ENCODE measurements around the gene GINS2. TPM values are rescaled to one million over a fixed set of nuclear protein-coding genes. Genes with fewer than 3 reads are reported as not detected.

GINS2 gene
- total RNA-seq, 4 donors from 2014 or later = 1.00 to 4.4 (median 1.2) TPM; not detected in 1

- H3K27me3 ChIP-seq = peaks cover 8% of the 10 kb centered on the region
- no peak for DNase-seq
- H3K36me3 ChIP-seq = no peaks in the 10 kb centered on the region
- TF ChIP-seq POLR2AphosphoS5 (IDR thresholded peaks at IDR 0.05) (no peak), POLR2A (IDR thresholded peaks at IDR 0.05) (no peak), EP300 (IDR thresholded peaks at IDR 0.05; ENCODE audit: low read depth) (no peak)
- TF ChIP-seq, protein P1, sequence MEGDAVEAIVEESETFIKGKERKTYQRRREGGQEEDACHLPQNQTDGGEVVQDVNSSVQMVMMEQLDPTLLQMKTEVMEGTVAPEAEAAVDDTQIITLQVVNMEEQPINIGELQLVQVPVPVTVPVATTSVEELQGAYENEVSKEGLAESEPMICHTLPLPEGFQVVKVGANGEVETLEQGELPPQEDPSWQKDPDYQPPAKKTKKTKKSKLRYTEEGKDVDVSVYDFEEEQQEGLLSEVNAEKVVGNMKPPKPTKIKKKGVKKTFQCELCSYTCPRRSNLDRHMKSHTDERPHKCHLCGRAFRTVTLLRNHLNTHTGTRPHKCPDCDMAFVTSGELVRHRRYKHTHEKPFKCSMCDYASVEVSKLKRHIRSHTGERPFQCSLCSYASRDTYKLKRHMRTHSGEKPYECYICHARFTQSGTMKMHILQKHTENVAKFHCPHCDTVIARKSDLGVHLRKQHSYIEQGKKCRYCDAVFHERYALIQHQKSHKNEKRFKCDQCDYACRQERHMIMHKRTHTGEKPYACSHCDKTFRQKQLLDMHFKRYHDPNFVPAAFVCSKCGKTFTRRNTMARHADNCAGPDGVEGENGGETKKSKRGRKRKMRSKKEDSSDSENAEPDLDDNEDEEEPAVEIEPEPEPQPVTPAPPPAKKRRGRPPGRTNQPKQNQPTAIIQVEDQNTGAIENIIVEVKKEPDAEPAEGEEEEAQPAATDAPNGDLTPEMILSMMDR (IDR thresholded peaks at IDR 0.05) = no peak
- H3K4me3 ChIP-seq = no peak overlapping the region
- 38 to 75% methylated on average over 4 to 7 of the region's 7 CpGs for WGBS, 2 donors (ENCODE audit: low coverage in 1 of 2)
- no peak overlapping the region for H3K27ac ChIP-seq
- intact Hi-C loops (cut with DNase I; ENCODE audit: low total_unique reads) = no loop called here
- in situ Hi-C loops (cut with MboI; ENCODE audit: low pct_ligation_motif_present in 1 of 4, low pct_unique_long_range_greater_than_20kb in 1 of 4, low sequenced_read_pairs in 3 of 4) = loop anchor here in 2 of 4 donors (25.0 kb wide), 2 partner anchors 287 to 412 kb away; no protein-coding TSS in a partner anchor
- no peaks in the 10 kb centered on the region for H3K9me3 ChIP-seq
- no peaks in the 10 kb centered on the region for H3K4me1 ChIP-seq
Observed at GRCh38 chr16:85699628-85700027, 10.9 kb upstream of the GINS2 start.

DNA sequence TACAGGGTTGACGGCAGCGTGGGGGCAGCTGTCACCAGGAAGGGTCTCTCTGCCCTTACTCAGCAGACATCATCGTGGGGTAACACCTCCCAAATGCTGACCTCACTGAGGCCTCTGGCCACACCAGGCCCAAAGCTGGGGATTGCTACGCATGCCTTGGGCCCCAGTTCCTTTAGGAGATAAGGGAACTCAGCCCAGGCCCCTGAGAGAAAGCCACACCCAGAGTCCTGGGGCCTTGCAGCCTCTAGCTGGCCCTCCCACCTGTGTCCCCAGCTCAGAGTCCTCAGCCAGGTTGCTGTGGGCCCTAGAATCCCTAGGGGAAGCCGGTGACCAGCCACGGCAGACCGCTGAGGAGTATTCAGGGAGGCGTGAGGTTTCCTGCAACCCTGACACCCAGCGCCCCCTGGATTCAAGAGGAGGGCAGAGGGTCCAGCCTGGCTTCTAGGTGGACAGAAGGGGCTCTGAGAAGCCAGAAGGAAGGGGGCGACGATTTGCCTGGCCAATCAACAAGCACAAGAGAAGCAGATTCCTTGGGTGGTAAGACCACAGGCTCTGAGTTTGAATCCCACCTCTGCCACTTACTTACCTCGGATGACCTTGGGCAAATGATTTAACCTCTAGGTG, 10.3 kb upstream of the GINS2 start:
- no peak for DNase-seq
- no peak for TF ChIP-seq EP300 (IDR thresholded peaks at IDR 0.05; ENCODE audit: low read depth)
- Histone ChIP-seq H3K9me3 (no peaks in the 10 kb centered on the region), H3K4me3 (no peak overlapping the region), H3K36me3 (no peaks in the 10 kb centered on the region), H3K4me1 (no peaks in the 10 kb centered on the region), H3K27ac (no peak overlapping the region), H3K27me3 (peaks cover 8% of the 10 kb centered on the region)
- 88% methylated on average over 11 of the region's 12 CpGs; no CpG with 5 or more reads in 1 of the 2 donors for whole genome bisulfite sequencing, 2 donors (ENCODE audit: low coverage in 1 of 2)
- in situ Hi-C loops (cut with MboI; ENCODE audit: low pct_ligation_motif_present in 1 of 4, low pct_unique_long_range_greater_than_20kb in 1 of 4, low sequenced_read_pairs in 3 of 4) = no loop called here
- intact Hi-C loops (cut with DNase I; ENCODE audit: low total_unique reads) = no loop called here

GRCh38 chr16:85698459-85698891, 9.7 kb upstream of the GINS2 start:
- H3K4me3 ChIP-seq = no peak overlapping the region
- H3K27me3 ChIP-seq = peaks cover 8% of the 10 kb centered on the region
- no peaks in the 10 kb centered on the region for H3K36me3 ChIP-seq
- intact Hi-C loops (cut with DNase I; ENCODE audit: low total_unique reads) = no loop called here
- TF ChIP-seq EP300 (IDR thresholded peaks at IDR 0.05; ENCODE audit: low read depth) (no peak), POLR2AphosphoS5 (IDR thresholded peaks at IDR 0.05) (no peak), POLR2A (IDR thresholded peaks at IDR 0.05) (no peak)
- TF ChIP-seq, protein P1 (IDR thresholded peaks at IDR 0.05) = no peak
- H3K27ac ChIP-seq = no peak overlapping the region
- DNase-seq = no peak
- peaks cover 0 to 1% (median 0%) of the 10 kb centered on the region in 4 donors for H3K4me1 ChIP-seq
- no peaks in the 10 kb centered on the region for H3K9me3 ChIP-seq
- WGBS, 2 donors (ENCODE audit: low coverage in 1 of 2) = 93% methylated on average over 7 of the region's 7 CpGs; no CpG with 5 or more reads in 1 of the 2 donors
- in situ Hi-C loops (cut with MboI; ENCODE audit: low pct_ligation_motif_present in 1 of 4, low pct_unique_long_range_greater_than_20kb in 1 of 4, low sequenced_read_pairs in 3 of 4) = no loop called here

- in situ Hi-C loops (cut with MboI; ENCODE audit: low pct_ligation_motif_present in 1 of 4, low pct_unique_long_range_greater_than_20kb in 1 of 4, low sequenced_read_pairs in 3 of 4) (no loop called here), intact Hi-C loops (cut with DNase I; ENCODE audit: low total_unique reads) (no loop called here)
- 60 to 68% methylated on average over 6 to 14 of the region's 14 CpGs for WGBS, 2 donors (ENCODE audit: low coverage in 1 of 2)
- Histone ChIP-seq H3K27me3 (peaks cover 8% of the 10 kb centered on the region), H3K36me3 (no peaks in the 10 kb centered on the region), H3K27ac (no peak overlapping the region), H3K9me3 (no peaks in the 10 kb centered on the region), H3K4me1 (peaks cover 0 to 4% (median under 1%) of the 10 kb centered on the region in 4 donors), H3K4me3 (no peak overlapping the region)
- DNase-seq = no peak
- no peak for TF ChIP-seq EP300 (IDR thresholded peaks at IDR 0.05; ENCODE audit: low read depth)
- TF ChIP-seq POLR2A (IDR thresholded peaks at IDR 0.05) = no peak
- TF ChIP-seq, protein P1 (IDR thresholded peaks at IDR 0.05) = no peak
- no peak for TF ChIP-seq POLR2AphosphoS5 (IDR thresholded peaks at IDR 0.05)
Observed at GRCh38 chr16:85697431-85697830, 8.7 kb upstream of the GINS2 start.

Data from transverse colon (tissue), 4 donors.